Cardiac fibroblast (primary cell): Measurements from ENCODE around the gene RNF180.
"Not testable (repeated sequence)": the region's sequence is repeated elsewhere in the genome, so short reads cannot be mapped to it uniquely, and the experiment has no call there.

ENCODE experiments used
- DNase-seq, 2 donors: peaks; one replicate each; pipeline versions ENCODE4 v3.0.0 to v3.0.0-alpha.2; 2010; ENCODE audit warnings: low read depth in 2 of 2
- H3K4me3 ChIP-seq, 2 donors: replicated peaks in 1 of 2; 1 replicate in 1 of 2; 2 replicates in 1 of 2; pipeline ENCODE4 v1.5.1; 2011; ENCODE audit warnings: low read depth in 2 of 2, low read length in 2 of 2, mild to moderate bottlenecking in 2 of 2, moderate library complexity in 1 of 2
- TF ChIP-seq, protein P1 (sequence below): IDR thresholded peaks from one replicate; pipeline ENCODE4 v1.5.1; 2011; ENCODE audit warnings: low read depth, mild to moderate bottlenecking, low read length, inconsistent platforms

RNF180 gene

DNA sequence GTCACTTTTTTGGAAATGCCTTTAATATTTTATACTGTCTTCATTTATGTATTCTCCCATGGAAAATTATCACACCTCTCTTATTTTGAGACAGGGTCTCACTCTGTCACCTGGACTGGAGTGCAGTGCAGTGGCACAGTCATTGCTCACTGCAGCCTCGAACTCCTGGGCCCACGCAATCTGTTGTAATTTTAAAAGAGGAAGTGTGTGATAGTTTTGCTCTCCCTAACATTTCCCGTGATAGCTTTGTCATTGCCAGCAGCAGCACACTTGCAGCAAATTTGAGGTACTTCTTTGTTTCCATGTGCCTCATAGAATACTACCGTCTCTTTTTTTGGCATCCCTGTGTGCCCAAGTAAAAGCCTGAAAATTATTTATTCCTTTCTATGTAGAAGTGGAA is 103.5 kb downstream of the RNF180 start:
- no peak for DNase-seq
- H3K4me3 ChIP-seq, result no peak overlapping the region
- TF ChIP-seq, protein P1, sequence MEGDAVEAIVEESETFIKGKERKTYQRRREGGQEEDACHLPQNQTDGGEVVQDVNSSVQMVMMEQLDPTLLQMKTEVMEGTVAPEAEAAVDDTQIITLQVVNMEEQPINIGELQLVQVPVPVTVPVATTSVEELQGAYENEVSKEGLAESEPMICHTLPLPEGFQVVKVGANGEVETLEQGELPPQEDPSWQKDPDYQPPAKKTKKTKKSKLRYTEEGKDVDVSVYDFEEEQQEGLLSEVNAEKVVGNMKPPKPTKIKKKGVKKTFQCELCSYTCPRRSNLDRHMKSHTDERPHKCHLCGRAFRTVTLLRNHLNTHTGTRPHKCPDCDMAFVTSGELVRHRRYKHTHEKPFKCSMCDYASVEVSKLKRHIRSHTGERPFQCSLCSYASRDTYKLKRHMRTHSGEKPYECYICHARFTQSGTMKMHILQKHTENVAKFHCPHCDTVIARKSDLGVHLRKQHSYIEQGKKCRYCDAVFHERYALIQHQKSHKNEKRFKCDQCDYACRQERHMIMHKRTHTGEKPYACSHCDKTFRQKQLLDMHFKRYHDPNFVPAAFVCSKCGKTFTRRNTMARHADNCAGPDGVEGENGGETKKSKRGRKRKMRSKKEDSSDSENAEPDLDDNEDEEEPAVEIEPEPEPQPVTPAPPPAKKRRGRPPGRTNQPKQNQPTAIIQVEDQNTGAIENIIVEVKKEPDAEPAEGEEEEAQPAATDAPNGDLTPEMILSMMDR, result no peak

GRCh38 chr5:64273276-64273675 is 107.6 kb downstream of the RNF180 start:
- TF ChIP-seq, protein P1, result no peak
- no peak for DNase-seq
- no peak overlapping the region for H3K4me3 ChIP-seq

DNA sequence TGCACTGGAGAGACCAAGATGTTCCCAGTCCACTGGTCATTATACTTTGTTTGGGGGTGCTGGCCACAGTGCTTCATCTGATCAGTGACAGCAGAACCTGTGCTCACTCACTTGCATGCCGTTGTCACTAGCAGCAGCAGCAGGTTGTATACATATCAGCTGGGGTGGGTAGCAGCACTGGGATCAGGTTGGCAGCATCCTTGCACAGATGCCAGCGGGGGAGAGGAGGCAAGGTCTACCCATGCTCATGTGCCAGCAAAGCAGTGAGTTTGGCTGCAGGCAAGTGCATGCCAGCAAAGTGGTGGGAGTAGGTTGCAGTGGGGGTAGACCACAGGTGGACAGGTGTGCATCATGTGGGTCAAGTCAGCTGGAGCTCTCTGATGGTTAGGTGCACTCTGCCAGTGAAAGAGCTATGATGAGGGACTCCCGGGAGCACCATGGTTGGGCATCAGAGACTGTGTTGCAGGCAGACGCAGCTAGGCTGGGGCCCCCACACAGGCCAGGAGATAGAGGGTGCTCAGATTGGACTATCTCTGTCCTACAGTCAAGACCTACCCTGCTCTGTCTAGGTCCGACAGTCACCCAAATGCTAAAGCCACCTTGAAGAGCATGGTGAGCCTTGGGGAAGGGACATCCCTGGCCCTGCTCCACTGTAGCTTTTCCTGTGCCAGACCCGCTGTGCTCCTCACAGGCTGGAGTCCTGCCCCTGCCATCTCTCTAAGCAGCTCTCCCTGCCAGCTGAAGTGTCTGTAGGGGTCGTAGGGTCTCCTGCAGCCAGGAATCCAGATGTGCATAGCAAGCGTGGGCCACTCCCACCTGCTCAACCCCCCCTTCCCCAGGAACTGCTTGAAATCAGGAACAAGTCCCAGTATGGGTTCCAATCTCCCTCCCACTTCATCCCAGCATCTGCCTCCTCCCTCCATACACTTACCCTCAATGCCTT is 119.8 kb downstream of the RNF180 start:
- DNase-seq, result no peak
- TF ChIP-seq, protein P1, result no peak
- no peak overlapping the region for H3K4me3 ChIP-seq

DNA sequence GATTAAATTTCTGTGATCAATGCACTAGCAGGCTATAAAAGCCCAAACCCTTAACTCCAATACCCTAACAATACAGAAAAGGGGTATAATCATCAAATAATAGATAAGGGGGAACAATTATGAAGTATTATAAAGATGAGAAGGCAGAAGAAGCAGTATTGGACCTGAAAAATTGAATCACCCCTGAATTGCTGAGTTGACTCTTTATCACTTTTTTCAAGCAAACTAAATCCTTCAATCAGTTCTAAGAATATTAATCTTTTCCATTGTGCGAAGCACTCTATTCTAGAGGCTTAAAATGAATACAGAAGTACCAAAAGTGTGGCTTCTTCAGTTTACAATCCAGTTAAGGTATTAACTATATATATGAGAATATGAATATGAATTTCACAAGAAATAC is 120.7 kb downstream of the RNF180 start:
- DNase-seq, result no peak
- TF ChIP-seq, protein P1, result no peak
- H3K4me3 ChIP-seq, result no peak overlapping the region

DNA sequence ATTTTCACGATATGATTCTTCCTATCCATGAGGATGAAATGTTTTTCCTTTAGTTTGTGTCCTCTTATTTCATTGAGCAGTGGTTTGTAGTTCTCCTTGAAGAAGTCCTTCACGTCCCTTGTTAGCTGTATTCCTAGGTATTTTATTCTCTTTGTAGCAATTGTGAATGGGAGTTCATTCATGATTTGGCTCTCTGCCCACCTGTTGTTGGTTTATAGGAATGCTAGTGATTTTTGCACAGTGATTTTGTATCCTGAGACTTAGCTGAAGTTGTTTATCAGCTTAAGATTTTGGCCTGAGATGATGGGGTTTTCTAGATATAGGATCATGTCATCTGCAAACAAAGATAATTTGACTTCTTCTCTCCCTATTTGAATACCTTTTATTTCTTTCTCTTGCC is 122.9 kb downstream of the RNF180 start:
- peak in 1 of 2 donors; percentile 6 for DNase-seq
- not testable (repeated sequence) for H3K4me3 ChIP-seq

DNA sequence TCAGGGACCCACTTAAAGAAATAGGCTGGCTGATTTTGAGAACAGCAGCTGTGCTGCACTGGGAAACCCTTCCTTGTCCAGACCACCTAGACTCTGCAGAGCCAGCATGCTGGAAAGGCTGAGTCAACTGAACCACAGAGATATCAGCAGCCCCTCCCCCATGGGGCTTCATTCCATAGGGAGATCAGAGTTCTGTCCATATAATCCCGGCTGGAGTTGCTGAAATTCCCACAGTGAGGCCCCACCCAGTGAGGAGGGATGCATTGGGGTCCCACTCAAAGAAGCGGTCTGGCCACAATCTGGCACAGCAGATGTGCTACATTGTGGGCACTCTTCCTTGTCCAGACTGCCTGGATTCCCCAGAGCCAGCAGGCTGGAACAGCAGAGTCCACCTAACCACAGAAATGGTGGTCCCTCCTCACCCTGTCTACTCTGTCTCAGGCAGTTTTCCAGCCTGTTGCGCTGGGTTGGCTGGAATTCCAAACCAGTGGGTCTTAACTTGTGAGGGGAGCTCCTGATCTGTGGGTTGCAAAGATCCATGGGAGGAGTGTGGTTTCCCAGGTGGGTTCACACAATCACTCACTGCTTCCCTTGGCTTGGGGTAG is 127.1 kb downstream of the RNF180 start:
- no peak overlapping the region for H3K4me3 ChIP-seq
- TF ChIP-seq, protein P1, result no peak
- peak in 1 of 2 donors; percentile 11 for DNase-seq

GRCh38 chr5:64295101-64295500 is 129.5 kb downstream of the RNF180 start:
- no peak overlapping the region for H3K4me3 ChIP-seq
- no peak for DNase-seq
- TF ChIP-seq, protein P1, result no peak
